HG02571 (cell line): ENCODE measurements around the gene KCND2.
"Not testable (repeated sequence)": the region's sequence is repeated elsewhere in the genome, so short reads cannot be mapped to it uniquely, and the experiment has no call there.

Source experiments
- ATAC-seq: cut with Tn5 transposase; IDR thresholded peaks from one replicate; pipeline ENCODE4 v1.9.1; 2021; ENCODE audit warnings: mild to moderate bottlenecking, moderate library complexity; ENCODE audit not compliant: unreplicated experiment

Gene KCND2

GRCh38 chr7:120480472-120480871, 207.5 kb downstream of the KCND2 start:
- ATAC-seq, result no peak

- no peak for ATAC-seq
Measured at GRCh38 chr7:120480930-120481329, 208.0 kb downstream of the KCND2 start.

DNA sequence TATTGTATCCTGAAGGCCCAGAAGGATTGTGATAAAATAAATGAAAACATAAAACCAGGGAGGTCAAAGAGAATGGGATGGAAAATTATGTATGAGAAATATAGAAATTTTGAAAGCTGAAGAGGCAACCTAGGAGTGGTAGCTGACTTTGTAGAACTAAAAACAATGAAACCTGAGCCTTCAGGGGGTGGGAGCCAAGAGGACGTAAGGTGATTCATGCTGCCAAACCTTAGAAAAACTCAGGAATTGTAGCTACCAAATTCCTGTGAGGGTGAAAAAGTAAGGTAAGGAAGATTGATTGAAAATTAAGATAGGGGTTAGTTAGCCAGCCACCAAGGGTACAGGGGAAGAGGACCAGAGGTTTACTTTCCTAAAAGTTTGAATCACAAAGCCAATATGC, 213.2 kb downstream of the KCND2 start:
- no peak for ATAC-seq

DNA sequence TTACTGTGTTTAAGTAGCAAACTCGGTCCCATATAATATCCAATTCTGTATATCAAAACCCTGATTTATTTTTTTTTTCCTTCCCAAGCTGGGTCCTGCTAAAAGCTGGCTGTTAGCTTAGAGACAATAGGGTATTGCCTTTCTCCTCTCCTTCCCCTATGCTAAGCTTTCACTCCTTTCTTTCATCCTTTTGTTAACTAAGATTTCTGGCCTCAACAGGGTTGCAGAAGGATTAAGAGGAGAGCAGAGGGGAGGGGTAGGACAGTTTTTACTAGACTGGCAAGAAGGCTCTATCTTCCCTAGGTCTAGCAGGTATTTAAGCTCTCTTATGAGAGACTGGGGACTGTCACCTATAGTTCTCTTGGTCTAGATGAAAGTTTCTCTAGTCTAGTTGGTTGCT, 229.2 kb downstream of the KCND2 start:
- no peak for ATAC-seq

- ATAC-seq, result no peak
Measured at GRCh38 chr7:120502825-120503224, 229.8 kb downstream of the KCND2 start.

- ATAC-seq, result no peak
Measured at GRCh38 chr7:120504386-120504785, 231.4 kb downstream of the KCND2 start.

DNA sequence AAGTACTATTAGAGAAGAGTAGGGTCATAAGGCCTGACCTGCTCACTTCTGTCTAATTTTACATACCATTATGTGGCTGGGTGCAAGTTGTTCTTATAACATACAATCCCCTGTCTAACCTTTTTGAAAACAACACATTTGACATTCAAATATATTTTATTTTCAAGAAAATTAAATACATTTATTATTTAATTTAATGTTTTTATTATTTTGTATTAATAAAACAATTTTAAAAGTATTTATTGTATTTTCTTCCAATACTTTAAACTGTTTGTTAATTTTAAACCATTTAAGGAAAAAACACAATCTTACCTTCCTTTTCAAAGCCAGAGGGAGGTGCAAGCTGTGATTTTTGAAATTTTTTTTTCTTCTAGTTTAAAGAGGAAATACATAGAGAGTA, 232.8 kb downstream of the KCND2 start:
- ATAC-seq, result no peak

DNA sequence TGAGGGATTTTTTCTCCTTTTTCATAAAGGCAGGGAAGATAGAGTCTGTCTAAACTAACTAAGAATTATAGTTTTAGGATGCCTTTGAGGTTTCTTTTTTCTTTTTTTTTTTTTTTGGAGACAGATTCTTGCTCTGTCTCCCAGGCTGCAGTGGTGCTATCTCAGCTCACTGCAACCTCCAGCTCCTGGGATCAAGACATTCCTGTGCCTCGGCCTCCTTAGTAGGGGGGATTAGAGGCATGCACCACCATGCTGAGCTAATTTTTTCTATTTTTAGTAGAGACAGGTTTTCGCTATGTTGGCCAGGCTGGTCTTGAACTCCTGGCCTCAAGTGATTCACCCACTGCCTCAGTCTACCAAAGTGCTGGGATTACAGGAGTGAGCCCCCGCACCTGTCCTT, 239.7 kb downstream of the KCND2 start:
- no peak for ATAC-seq

DNA sequence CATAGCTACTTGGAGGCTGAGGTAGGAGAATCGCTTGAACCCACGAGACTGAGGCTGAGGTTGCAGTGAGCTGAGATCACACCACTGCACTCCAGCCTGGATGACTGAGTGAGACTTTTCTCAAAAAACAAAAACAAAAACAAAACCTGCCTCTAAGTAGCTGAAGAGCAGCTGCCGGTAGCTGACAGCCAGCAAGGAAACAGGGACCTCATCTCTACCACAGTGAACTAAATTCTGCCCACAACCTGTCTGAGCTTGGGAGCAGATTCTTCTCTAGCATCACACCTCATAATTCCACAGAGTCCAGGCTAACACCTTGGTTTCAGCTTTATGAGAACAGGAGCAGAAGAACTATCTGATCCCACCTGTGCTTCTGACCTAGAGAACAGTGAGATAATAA, 246.2 kb downstream of the KCND2 start:
- ATAC-seq, result no peak

- no peak for ATAC-seq
Measured at GRCh38 chr7:120521761-120522737, 249.1 kb downstream of the KCND2 start.

- ATAC-seq, result no peak
Measured at GRCh38 chr7:120523985-120524384, 251.0 kb downstream of the KCND2 start.

- ATAC-seq, result no peak
Measured at GRCh38 chr7:120526902-120527509, 254.0 kb downstream of the KCND2 start.

GRCh38 chr7:120529736-120530135, 256.8 kb downstream of the KCND2 start:
- ATAC-seq, result no peak

DNA sequence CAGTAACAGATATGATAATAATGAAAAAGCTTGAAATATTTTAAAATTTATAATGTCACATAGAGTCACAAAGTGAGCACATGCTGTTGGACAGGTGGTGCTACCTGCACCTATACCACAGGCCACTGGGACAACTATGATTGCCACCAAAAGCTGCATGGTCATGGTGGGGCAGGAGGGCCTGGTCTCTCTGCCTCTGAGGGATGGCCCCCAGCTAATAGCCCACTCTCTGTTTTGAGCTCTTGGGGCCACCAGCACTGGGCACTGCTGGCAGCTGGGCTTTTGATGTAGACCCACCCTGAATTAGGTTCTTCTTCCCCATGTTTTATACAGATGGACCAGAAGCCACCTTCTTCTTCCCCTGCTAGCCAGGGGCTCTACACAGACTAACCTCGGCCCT, 265.4 kb downstream of the KCND2 start:
- no peak for ATAC-seq

DNA sequence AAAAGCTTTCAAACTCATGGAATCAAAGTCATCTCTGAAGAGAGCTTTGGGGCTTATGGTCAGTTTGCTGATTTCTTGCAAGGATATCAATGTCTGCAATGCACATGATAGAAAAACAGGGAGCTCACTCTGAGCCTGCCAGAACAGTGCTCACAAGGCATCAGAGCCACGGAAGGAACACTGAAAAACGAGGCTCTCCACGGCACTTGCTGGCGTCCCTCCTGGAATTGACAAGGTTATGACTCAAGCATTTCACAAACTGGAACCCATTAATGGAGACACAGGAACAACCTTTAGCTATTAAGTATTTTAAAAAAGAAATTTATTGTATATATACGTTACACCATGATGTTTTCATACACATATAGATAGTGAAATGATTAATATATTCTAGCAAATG, 266.3 kb downstream of the KCND2 start:
- ATAC-seq, result no peak

DNA sequence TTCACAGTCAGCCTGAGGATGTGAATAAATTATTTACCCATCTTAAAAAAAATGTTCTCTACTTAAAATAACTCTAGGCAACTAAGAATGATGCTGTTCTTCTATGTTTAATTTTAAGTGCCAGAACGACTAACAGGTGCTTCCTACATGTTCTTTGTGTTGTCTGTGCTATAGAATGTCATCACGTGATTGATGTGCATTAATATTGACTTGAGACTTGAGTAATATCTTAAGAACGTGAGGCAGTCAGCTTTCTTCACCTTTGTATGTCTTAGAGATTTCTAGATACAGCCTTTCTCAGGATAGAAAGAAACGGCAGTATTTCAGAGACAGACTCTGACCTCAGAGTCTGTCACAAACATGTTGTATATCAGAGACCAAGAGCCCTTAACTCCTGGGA, 274.6 kb downstream of the KCND2 start:
- no peak for ATAC-seq

DNA sequence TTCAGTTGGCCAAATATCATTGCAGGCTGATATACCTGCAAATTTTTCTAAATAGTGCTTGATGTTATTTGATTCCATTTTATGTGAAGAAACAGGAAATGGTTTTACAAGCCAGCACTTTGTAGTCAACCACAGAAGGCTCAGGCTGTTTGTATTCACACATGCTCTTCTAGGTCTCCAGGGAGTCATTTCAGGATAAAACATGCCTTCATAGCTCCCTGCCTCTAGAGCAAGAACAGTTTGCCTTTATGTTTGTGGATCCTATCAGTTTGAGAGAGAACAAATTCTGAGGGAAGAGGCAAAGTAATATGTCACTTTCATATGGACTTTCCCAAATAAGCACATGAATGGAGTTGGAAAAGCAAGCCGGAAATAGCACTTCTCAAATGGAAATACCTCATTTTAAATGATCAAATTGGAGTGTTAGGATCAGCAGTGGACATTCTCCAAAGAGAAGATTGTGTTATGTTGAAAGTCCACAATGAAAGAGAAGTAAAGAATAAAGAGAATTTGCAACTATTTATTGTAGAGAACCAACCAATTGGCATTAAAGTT, 277.6 kb downstream of the KCND2 start:
- no peak for ATAC-seq

GRCh38 chr7:120553491-120553890, 280.5 kb downstream of the KCND2 start:
- no peak for ATAC-seq

DNA sequence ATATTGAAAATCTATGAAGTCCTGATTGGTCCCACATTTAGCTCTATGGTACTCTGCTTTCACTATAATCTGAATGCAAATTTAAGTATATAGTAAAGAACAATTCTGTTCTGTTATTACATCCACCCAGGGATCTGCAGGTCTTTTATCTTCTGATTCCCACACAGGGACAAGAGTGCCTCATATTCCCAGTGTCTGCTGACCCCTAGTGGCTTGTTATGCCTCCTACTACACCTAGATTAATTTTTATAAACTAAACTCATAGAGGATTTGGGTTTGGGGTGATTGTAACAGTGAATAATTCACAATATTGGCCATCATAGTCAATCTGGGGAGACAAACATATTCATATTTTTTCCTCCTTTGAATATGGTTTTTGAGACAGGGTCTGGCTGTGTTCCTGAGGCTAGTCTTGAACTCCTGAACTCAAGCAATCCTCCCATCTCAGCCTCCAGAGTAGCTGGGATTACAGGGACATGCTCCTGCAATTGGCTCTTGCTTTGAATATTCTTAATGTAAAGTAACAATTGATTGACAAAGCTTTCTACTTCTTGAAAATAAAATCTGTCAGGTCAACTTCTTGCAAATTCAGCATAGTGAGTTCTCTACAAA, 282.1 kb downstream of the KCND2 start:
- ATAC-seq, result peak; percentile 78

- no peak for ATAC-seq
Measured at GRCh38 chr7:120564145-120564544, 291.2 kb downstream of the KCND2 start.

DNA sequence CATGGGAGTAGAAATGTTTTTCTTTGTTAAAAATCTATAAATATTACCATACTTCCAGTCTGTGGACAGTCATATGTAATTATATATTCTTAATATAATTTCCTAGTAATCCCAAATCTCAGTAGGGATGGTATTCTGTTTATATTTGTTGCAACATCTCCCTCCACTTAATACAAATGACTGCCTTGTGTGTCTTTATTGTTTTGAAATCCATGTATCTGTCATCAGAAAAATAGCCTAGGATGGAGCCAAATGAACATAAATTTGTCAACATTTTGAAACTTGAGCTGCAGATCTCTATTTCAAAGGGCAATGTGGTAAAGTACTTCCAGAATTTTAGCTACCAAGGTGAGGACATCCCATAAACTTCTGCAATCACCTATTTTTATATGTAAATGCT, 294.2 kb downstream of the KCND2 start:
- no peak for ATAC-seq

DNA sequence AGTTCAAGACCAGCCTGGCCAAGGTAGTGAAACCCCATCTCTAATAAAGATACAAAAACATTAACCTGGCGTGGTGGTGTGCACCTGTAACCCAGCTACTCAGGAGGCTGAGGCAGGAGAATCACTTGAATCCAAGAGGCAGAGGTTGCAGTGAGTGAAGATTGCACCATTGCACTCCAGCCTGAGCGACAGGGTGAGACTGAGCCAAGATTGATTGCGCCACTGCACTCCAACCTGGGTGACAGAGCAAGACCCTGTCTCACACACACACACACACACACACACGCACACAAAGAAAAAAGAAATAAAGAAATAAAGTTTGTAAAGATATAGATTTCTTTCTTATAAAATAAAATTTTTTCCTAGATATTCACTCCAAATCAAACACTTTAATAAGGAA, 305.7 kb downstream of the KCND2 start:
- not testable (repeated sequence) for ATAC-seq
